HS-5 (cell line): ENCODE results near the gene SPAG9.
"Not testable (repeated sequence)": the region's sequence is repeated elsewhere in the genome, so short reads cannot be mapped to it uniquely, and the experiment has no call there.

Source experiments
- DNase-seq: peaks from one replicate; pipeline ENCODE4 v3.0.0-alpha.2; 2012; ENCODE audit warnings: low read depth

Gene SPAG9

DNA sequence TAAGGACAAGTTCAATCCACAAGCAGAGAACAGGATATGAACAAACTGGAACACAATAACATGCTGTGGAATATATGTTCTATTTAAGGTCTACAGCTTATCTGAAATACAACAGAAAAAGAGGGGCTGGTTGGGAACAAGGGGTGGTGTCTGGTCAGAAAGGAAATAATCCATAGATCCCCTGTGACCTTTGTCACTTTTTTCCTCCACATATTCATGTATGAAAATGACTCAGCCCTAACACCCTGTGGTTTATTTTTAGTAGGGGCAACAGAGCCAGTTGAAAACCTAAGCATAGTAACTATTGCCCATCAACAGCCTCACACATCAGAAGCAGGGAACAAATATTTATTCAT is 12.3 kb upstream of the SPAG9 start:
- no peak for DNase-seq

DNA sequence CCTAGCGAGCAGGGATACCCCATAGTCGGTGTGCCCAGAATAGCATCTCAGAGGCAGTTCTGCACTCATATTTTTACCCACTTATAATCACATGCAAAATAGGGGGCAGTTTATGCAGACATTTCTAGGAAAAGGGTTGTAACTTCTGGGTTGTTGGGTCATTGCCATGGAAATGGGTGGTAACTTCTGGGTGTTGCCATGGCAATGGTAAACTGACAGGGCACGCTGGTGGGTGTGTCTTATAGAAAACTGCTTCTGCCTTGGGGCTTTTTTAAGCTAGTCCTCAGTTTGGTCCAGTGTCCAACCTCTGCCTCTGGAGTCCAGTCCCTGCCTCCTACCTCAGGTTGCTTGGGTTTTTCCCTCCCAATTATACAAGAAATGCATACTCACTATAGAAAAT is 7.4 kb upstream of the SPAG9 start:
- no peak for DNase-seq

DNA sequence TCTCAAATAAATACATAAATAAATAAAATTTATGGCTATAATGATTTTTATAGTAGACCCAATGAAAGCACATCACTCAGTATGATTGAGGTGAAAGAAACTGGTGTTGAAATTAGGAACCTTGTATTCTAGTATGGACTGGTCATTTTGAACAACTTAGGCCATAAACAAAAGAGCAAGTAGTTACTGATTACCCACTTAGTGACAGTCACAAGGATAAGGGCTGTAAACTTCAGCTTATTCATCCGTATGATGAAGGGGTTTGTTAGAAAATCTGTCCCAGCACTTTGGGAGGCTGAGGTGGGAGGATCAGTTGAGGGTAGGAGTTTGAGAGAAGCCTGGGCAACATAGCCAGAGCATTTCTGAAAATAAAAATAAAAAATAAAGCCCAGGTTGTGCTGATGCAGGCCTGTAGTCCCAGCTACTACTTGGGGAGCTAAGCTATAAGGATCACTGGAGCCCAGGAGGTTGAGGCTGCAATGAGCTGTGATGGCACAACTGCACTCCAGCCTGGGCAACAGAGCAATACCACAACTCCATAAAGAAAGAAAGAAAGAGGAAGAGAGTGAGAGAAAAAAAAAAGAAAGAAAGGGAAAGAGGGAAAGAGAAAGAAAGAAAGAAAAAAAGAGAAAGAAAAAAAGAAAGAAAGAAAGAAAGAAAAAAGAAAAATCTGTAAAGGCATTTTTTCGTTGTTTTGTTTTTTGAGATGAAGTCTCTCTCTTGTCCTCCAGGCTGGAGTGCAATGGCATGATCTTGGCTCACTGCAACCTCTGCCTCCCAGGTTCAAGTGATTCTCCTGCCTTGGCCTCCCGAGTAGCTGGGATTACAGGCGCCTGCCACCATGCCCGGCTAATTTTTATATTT is 4.2 kb upstream of the SPAG9 start:
- DNase-seq = no peak

DNA sequence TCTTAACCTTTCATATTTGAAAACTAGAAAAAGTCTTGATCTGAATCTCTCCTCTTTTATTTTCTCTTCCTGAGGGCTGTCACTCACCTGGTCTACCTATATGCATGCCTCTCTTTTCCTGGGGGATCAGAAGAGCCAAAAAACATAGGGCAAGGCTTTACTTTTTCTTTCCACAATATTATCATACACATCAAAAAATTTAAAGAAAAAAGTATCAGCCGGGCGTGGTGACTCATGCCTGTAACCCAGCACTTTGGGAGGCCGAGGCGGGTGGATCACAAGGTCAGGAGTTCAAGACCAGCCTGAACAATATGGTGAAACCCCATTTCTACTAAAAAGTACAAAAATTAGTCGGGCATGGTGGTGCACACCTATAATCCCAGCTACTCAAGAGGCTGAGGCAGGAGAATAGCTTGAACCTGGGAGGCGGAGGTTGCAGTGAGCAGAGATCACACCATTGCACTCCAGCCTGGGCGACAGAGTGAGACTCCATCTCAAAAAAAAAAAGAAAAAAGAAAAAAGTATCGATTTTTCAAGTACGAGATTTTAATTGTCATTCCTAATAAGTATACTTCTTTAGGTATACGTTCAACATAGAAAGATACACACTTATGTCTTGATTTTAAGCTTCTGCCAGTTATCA is 1.9 kb upstream of the SPAG9 start:
- DNase-seq = not testable (repeated sequence)

DNA sequence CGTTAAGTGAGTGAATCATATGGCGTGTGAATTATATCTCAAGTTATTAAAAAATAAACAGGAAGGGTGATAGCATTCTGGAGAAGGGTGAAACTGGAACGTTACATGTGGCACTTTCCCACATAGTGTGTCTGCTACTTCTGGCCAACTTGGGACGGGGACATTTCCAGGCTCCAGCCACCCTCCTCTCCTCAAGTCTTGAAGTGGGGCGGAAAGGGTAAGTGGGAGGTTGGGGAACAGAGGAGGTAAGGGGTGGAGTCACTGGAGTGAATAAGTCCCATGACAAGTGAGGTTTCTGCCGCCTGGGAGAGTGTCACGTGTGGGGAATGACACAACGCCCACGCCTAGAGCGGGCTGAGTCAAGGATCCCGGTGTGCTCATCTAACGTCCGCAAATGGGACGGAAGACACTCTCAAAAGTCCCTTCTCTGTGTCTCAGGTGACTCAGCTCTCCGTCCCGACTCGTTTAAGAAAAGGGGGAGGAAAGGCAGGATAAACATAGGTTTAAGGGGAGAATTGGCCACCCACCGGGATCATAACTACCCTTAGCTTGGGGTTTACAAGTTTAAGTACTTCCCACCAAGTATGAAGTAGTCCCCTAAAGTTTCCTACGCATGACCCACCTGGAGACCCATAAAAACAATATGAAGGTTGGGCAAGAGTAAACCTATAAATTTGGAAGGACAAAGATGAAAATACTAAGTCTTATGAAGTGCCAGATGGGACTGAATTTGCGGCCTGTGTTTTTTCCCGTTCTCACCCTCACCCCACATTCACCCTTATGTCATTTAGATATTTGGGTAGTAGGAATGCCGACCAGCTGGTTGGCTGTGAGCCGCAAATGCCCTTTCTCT is 1.2 kb upstream of the SPAG9 start:
- peak; percentile 79 for DNase-seq

DNA sequence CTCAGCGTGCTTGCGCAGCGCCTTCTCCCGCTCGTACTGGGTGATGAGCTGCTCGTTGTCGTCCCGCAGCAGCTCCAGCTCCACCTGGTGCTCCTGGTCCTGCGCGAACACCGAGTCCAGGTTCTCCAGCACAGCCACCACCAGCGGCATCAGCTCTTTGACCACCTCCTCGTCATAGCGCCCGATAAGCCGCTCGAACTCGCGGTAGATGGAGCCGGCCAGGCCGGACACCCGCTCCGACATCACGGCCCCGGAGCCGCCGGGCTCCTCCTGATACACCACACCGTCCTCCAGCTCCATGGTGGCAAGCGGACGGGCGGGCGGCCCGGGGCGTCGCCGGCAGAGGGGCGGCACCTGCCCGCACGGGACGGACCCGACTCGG is 320 bp downstream of the SPAG9 start:
- DNase-seq = no peak

DNA sequence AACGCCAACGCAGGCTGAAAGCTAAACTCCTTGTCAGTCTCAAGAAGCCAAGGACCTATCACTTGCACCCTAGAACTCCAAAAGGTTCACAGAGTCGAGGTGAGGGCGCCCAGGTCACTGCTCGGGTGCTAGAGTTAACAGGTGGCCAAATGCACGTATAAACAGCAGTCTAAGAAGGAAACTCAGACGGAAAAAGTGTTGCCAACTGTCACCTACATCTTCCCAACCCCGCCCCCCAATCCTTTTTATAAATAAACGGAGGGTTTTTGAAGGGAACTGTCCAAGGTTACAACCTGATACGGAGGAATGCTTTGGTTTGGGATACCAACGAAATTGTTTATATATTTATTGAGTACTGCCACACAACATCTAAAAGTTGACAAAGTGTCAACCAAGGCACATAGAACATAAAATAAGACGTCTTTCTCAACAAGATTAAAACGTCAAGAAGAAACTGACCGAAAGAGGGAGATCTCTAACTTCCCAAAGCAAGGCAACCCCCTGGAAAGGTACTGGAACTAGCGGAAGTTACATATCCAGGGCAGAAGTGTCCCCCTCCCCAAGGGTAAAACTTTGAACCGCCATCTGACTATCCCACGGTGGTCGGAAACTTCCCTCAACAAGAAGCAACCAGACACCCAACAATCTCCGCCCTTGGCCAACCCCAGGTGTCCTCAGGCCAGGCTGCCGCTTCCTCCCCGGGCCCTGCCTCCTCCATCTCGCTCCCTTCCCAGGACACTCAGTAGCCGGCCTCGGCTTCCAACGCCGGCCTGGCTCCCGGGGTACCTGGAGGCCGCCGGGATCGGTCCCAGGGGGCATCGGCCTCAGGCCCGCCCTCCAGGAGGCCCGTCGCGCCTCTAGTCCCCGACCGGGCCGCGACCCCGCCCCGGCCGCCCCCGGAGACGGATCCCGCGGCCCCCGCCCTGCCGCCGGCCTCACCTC is 982 bp downstream of the SPAG9 start:
- no peak for DNase-seq

DNA sequence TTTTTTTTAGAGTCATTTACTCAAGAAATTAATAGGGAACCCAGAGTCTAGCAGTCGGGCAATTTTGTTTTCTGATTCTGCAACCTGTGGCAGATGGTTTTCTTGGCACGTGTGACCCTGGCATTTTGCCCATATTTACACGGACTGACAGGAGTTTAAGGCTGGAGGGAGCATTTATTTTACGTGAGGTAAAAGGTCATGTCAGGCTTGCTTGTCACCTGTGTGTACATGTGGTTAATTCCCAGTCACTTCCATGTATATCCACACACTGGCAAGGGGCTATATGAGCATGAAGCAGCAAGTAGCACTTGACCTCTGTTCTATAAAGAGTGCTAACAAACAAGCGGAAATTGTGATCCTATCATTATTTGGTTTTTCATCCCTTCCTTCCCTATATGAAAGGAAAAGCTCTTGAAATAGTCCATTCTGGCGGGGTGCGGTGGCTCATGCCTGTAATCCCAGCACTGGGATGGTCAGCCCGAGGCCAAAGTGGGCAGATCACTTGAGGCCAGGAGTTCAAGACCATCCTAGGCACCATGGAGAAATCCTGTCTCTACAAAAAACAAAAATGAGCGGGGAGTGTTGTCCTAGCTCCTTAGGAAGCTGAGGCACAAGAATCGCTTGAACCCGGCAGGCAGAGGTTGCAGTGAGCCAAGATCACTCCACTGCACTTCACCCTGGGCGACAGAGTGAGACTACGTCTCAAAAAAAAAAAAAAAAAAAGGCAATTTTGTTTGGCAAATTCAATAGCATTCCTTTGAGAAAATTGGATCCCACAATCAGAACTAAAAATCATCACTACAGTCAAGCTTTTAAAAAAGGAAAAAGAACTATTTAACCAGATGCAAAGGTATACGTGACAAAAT is 2.1 kb downstream of the SPAG9 start:
- no peak for DNase-seq

DNA sequence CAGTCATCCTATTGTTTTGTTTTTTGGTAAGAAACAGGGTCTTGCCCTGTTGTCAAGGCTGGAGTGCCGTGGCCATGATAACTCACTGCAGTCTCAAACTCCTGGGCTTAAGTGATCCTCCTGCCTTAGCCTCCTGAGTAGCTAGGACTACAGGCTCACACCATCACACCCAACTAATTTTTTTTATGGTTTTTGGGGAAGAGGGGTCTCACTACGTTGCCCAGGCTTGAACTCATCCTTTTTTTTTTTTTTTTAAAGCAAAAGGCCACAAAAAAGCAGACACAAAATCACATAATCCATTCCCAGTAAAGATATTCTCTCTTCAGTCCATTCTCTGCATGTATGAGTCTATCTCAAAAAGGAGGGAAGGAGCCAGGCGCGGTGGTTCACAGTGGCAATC is 5.5 kb downstream of the SPAG9 start:
- DNase-seq = no peak

DNA sequence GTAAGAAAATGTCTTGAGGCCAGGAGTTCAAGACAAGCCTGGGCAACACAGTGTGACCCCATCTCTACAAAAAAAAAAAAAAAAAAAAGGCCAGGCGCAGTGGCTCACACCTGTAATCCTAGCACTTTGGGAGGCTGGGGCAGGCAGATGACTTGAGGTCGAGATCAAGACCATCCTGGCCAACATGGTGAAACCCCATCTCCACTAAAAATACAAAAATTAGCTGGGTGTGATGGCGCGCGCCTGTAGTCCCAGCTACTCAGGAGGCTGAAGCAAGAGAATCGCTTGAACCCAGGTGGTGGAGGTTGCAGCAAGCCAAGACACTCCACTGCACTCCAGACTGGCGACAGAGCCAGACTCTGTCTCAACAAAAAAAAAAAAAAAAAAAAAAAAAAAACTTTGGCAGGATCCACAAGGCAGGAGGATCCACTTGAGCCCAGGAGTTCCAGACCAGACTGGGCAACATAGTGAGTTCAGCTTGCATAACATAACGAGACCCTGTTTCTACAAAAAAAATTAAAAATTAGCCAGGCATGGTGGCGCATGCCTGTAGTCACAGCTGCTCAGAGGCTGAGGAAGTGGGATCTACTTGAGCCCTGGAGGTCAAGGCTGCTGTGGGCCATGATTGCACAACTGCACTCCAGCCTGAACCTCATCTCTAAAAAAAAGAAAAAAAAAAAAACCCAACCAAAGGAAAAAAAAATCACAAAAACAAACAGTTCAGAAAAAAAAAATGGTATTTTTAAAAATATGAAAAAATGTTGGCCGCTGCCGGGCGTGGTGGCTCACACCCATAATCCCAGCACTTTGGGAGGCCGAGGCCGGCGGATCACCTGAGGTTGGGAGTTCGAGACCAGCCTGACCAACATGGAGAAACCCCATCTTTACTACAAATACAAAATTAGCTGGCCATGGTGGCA is 8.1 kb downstream of the SPAG9 start:
- DNase-seq = not testable (repeated sequence)

DNA sequence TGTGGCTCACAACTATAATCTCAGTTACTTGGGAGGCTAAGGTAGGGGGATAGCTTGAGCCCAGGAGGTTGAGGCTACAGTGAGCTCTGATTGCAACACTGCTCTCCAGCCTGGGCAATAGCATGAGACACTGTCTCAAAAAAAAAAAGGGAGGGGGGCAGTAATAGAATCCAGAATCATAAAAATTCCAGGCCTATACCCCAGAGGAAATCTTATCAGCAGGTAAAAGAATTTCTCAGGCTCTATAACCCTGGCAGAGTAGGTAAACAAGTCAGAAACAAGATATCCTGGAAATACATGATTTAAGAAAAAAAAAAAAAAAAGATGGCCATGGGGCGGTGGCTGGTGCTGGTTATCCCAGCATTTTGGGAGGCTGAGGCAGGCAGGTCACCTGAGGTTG is 12.9 kb downstream of the SPAG9 start:
- no peak for DNase-seq

DNA sequence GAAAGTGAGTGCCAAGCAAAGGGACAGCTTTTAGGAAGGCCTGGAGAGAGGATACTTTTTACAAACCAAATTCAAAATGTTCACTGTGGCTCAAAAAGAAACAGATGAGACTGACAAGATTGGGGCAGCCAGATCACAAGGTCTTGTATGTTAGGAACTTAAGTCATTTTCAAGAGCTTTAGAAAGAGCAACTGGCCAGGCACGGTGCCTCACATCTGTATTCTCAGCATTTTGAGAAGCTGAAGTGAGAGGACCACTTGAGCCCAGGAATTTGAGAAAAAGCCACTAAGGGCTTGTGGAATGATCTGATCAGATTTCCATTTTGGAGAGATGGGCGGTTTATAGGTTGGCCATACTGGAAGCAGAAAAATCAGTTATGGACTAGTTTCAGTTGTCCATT is 17.2 kb downstream of the SPAG9 start:
- DNase-seq = no peak

DNA sequence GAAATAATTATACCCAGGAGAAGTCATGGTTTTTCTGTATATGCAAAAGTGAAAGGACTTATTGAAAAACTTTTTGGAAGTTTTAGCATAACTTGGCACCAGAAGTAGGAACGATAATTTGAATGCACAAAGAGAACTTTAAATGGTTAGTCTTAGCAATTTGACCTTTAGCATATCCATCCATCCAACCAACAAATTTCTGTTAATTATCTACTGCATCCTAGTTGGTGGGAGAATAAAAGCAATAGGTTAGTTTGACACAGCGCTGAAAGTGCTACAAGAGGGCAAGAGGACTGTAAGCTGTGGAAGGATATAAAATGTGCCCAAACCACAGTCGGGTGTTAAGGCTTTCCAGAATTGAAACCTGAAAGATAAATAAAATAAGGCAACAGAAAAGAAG is 17.6 kb downstream of the SPAG9 start:
- DNase-seq = no peak

DNA sequence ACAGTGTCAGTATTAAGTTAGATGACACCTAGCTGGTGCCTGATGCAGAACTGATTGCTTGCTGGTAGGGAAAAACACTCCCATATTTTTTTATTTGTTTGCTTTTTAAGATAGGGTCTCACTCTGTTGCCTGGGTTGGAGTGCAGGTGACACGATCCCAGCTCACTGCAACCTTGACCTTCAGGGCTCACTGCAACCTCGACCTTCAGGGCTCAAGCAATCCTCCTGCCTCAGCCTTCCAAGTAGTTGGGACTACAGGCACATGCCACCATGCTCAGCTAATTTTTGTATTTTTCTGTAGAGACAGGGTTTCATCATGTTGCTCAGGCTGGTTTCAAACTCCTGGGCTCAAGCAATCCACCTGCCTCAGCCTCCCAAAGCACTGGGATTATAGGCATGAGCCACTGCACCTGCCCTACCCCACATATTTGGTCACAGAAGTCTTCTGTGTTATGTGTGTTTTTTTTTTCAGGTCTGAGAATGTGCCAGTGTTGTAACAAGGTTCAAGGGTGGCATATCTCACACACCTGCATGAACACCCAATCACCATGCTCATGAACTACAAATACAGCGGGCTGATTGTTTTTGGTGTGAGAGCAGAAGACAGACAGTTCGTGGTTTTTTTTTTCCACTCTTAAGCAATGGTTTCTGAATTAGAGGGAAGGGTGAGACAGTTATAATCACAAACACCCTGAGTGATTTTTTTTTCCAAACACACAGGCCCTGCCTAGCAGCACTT is 22.8 kb downstream of the SPAG9 start:
- DNase-seq = no peak

DNA sequence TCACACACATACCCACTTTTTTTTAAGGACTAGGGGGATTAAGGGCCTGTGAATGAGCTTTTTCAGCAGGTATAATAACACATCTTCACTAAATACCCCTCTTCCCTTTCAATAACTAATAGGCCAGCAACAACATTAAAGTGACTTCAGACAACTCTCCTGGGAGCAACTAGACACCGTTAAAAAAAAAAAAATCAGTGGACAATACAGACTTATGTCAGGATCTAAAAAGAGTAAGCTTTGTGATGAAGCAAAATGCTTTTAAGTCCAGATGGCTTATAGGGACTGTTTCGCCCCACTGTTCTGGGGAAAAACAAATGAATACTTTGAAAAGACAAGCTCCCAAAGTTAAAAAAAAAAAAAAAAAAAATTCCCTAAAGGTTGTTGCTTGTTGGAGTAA is 29.0 kb downstream of the SPAG9 start:
- DNase-seq = no peak

DNA sequence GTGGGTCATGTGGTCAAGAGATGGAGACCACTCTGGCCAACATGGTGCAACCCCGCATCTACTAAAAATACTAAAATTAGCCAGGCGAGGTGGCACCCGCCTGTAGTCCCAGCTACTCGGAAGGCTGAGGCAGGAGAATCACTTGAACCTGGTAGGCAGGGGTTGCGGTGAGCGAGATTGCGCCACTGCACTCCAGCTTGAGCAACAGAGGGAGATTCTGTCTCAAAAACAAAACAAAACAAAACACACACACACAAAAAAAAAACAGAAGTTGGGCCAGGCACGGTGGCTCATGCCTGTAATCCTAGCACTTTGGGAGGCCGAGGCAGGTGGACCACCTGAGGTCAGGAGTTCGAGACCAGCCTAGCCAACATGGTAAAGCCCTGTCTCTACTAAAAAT is 31.8 kb downstream of the SPAG9 start:
- DNase-seq = not testable (repeated sequence)

DNA sequence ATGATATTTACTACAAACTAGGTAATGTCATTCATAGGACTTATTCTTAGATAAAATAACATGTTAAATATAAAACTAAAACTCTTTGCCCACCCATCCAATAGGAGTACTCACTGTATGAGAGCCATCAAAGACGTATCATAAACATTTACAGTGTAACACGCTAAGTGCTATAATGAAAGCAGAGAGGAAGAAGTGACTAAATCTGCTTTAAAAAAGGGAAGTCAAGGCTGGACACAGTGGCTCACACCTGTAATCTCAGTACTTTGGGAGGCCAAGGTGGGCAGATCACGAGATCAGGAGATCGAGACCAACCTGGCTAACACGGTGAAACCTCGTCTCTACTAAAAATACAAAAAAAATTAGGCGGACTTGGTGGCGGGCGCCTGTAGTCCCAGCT is 32.4 kb downstream of the SPAG9 start:
- no peak for DNase-seq

DNA sequence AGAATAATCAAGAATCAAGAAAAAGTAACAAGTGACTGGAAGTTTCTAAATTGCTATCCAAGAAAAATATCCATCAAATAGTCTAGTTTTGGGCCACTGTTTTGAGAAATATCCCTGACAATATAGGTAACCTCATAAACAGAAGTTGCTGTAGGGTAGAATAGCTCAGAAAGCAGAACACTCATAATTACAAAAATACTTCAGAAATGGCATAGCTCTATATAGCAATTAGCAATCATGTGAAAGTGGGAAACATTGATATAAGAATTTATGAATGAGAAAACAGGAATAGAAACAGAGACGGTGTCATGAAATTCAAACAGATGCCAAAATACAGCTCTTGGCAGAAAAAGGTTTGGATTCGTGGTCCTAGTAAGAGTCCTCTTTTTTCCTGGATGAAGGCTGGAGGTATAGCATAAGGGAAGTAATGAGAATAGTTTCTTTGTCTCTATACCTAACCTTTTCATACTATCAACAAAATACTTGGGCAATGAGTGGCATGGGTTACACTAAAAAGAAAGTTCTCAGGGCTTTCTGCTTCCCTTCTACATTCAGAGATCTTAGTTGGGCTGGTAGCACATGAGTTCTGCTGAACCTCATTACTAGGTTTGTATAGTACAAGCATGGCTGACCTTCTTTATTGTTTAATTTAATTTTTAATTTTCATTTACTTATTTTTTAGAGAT is 33.5 kb downstream of the SPAG9 start:
- no peak for DNase-seq
